Right lobe of liver (tissue), 4 donors: ENCODE results near the gene MAP3K20.

Experiments used
- CTCF ChIP-seq, 4 donors: fragments of 200-600 bp in 3 of 4; fragments of 450-650 bp in 1 of 4; IDR thresholded peaks; one replicate each; pipeline versions ENCODE4 v1.5.1 to v1.8.0; 2016 to 2022; ENCODE audit warnings: antibody characterized with exemption in 4 of 4, mild to moderate bottlenecking in 2 of 4
- POLR2A ChIP-seq: fragments of 450-650 bp; IDR thresholded peaks from one replicate; pipeline ENCODE4 v1.6.1; 2017; ENCODE audit warnings: antibody characterized with exemption, mild to moderate bottlenecking
- donor health status: DM: no; HTN: no; CAD: no.
- donor health status: DM: no; HTN: no; CAD: no.
- donor health status: DM: no; HTN: yes; CAD: no.

GRCh38 chr2:173153301-173153885 lies 77.7 kb downstream of the MAP3K20 start:
- TF ChIP-seq CTCF (IDR thresholded peaks at IDR 0.05) (no peak), POLR2A (no peak)
